ENCODE results near the gene UHMK1.

UHMK1 gene

DNA sequence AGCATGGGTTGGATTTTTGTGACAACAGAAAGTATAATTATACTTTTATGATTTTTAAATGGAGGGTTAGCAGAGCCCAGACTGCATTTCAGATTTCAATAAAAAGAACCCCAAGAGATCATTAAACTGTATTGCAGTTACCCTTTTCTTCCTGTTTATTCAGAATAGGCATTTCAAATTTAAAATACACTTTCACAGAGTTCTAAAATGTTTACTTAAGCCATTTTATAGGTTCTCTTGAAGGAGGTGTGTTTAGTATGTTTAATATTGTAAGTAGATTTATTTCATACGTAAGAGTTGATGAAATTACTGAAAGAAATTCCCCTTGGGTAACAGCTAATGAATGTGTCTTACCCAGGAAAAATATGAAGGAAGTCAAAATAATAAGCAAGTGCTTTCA, 81.3 kb downstream of the UHMK1 start:
- TF ChIP-seq CTCF (IDR thresholded peaks at IDR 0.05; ENCODE audit: low read depth, low read length, poor library complexity, severe bottlenecking) (no peak), EZH2phosphoT487 (IDR thresholded peaks at IDR 0.05; ENCODE audit: borderline replicate concordance, low read length) (no peak)
- H3K4me3 ChIP-seq (ENCODE audit: low read length), result no peak overlapping the region
- H3K9me2 ChIP-seq (replicated peaks; ENCODE audit: control insufficient read depth, low read length), result no peaks in the 10 kb centered on the region
- H3K36me3 ChIP-seq (ENCODE audit: control insufficient read depth, low read length), result peaks cover 19% of the 10 kb centered on the region
- H3F3A ChIP-seq (ENCODE audit: control insufficient read depth, insufficient read depth), result no peaks in the 10 kb centered on the region
- no peak overlapping the region for H3K27ac ChIP-seq (ENCODE audit: low read depth, low read length)
- H4K20me1 ChIP-seq (ENCODE audit: control insufficient read depth, insufficient read depth, low read depth, low read length), result no peaks in the 10 kb centered on the region
- no peaks in the 10 kb centered on the region for H3K9me3 ChIP-seq (ENCODE audit: control insufficient read depth, insufficient read depth, low read length)
- no peak overlapping the region for H3K4me2 ChIP-seq (ENCODE audit: low read length)
- no peaks in the 10 kb centered on the region for H3K27me3 ChIP-seq (ENCODE audit: control insufficient read depth, low read length)
- H3K4me1 ChIP-seq (ENCODE audit: control insufficient read depth, low read length), result no peaks in the 10 kb centered on the region
- H3K79me2 ChIP-seq (ENCODE audit: control insufficient read depth, low read length), result peaks cover 2% of the 10 kb centered on the region; the same call in 1 of the 2 replicates

Measured in DOHH2 (cell line).